Measurements from ENCODE around the gene APOL1.
"Not testable (repeated sequence)": the region's sequence is repeated elsewhere in the genome, so short reads cannot be mapped to it uniquely, and the experiment has no call there.

The APOL1 gene

DNA sequence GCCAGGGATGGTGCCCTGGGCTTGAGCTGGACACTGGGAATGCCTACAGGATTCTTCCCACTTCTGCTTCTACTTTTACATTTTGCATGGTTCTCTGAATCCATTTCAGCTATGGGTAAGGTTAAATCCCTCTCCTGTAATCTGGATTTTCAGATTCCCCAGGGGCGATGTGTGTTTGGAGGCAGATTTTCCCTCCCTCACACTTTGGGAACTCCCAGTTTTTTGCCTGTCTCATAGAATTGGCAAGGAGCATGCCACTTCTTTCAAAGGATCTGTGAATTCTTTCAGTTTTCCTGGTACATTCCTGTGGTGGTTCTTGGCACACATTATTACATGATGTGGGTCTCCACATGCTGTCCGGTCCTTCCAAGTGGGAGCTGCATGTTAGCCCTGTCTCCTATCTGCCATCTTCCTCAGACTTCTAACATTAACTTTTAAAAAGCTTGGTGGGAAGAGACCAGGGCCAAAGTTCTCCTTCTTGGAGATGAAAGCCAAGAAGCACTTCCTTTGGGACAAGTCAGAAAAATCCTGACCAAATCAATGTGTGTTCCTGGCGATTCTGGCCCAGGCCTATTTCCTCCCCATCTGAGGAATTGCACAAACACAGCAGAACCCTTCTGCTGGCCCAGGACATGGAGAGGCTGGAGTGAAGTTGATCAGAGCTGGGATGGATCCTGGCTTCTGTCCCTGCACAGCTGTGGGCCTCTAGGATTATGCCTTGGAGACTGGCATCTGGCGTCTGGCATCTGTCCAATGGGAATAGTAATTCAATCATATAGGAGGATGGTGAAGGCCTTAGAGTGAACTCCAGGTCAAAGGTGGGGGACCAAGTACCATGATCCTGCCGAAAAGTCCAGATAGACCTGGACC, 8.2 kb upstream of the APOL1 start:
- no peak overlapping the region for H3K4me3 ChIP-seq (ENCODE audit: low read depth, low read length)

DNA sequence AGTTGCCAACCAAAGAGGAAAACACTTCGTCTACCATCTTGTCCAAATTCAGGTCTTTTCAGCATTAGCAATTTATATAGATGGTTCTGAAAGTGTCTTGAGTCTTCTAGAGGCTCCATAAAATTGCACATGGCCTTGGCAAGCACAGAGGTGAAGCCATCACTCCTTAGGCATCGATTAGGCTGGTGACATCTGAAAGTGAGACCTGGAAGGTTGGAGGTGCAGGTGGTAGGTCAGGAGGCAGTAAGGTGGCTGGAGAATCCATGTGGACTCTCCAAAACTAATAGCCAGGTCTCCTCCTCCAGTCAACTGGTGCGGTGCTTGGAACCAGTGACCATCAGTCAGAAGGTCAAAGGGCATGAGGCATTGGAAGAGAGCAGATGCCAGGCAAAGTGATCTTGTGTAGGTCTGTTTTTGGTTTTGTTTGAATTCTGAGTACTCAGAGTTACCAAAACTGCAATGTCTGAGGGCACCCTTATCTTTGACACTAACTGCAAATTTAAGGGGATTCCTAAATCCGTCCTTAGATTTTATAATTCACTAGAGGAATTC, 7.1 kb upstream of the APOL1 start:
- H3K4me3 ChIP-seq (ENCODE audit: low read depth, low read length): no peak overlapping the region

DNA sequence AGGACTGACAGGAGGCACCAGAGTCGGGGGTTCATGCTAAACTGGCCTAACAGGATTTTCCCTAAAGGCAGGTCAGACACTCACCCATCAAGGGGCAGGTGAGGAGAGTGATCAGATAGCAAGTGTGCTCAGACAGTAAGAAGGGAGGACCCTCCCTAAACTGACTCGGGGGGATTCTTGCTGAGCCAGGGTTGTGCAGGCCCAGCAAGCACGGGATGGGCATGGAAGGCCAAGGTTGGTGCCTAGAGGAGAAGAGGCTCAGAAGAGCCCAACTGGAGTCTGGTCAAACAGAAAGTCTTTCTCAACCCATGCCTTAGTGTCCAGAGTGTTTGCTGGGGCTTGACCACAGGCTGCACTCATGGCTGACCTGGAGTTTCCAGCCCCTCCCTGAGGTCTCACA, 6.2 kb upstream of the APOL1 start:
- no peak overlapping the region for H3K4me3 ChIP-seq (ENCODE audit: low read depth, low read length)

DNA sequence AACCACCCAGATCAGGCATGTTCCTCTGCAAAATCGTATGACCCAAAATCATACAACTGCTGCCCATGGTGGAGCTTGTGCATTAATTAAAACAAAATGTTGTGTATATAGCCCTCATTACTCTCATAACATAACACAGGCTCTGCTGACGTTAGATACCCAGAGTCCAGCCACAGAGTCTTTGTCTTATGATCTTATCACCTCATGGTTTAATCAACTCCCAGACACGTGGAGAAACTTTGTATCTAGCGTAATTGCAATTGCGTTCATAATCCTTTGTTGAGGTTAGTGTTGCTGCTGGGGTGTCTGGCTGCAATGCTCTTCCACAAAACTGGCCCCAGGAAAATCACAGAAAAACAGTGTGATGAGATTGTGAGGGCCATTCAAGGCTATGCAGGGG, 5.0 kb upstream of the APOL1 start:
- no peak overlapping the region for H3K4me3 ChIP-seq (ENCODE audit: low read depth, low read length)

DNA sequence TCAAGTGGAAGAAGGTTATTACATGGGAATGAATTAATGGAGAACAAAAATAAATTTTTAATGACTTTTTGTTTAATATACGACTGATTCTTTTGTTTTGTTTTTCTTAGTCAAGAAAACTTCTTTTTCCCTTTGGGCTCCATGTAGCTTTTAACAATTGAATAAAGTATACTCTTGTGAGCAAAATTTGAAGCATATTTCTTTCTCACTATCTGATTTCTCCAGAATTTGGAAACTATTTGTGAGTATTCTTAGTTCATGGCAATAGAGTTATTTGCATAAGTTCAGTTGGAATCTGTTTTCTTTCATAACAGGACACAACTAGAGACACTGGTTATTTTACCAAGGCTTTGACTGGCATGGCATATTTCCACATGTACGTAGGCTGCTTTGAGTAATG, 3.8 kb upstream of the APOL1 start:
- no peak overlapping the region for H3K4me3 ChIP-seq (ENCODE audit: low read depth, low read length)

DNA sequence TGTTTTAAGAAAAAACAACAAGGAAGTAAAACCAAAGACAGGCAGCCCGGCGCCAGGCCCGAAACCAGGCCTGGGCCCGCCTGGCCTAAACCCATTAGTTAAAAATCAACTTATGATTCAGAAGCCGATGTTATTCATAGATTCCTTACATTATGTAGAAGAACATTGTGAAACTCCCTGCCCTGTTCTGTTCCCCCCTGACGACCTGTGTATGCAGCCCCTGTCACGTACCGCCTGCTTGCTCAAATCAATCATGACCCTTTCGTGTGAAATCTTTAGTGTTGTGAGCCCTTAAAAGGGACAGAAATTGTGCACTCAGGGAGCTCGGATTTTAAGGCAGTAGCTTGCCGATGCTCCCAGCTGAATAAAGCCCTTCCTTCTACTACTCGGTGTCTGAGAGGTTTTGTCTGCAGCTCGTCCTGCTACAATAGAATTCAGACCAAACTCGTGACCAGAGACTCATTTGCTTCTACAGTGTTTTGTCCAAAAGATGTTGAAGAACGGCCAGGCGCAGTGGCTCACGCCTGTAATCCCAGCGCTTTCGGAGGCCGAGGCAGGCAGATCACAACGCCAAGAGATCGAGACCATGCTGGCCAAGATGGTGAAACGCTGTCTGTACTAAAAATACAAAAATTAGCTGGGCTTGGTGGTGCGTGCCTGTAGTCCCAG, 2.5 kb upstream of the APOL1 start:
- not testable (repeated sequence) for H3K4me3 ChIP-seq (ENCODE audit: low read depth, low read length)

DNA sequence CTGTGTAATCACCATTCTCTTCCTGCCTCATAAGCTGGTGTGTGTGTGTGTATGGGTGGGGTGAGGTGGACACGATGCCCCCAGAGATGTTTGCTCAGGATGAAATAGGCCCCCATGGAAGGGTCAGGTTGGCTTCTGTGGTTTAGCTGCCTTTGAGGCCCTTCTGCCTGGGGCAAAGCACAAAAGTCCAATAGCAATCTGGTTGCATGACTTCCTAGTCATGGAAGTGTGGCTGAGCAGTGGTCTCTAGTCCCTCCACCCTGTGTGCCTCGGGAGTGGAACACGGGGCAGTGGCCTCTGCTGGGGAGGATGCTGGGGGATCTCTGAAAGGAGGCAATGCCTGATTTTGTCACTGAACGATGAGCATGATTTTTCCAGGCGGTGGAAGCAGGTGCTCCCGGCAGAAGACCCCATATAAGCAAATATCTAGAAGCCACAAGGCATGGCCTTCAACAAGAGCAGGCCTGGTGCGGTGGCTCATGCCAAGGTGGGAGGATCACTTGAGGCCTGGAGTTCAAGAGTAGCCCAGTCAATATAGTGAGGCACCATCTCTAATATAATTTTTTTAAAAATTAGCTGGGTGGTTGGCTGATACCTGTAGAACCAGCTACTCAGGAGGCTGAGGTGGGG, 839 bp upstream of the APOL1 start:
- not testable (repeated sequence) for H3K4me3 ChIP-seq (ENCODE audit: low read depth, low read length)

DNA sequence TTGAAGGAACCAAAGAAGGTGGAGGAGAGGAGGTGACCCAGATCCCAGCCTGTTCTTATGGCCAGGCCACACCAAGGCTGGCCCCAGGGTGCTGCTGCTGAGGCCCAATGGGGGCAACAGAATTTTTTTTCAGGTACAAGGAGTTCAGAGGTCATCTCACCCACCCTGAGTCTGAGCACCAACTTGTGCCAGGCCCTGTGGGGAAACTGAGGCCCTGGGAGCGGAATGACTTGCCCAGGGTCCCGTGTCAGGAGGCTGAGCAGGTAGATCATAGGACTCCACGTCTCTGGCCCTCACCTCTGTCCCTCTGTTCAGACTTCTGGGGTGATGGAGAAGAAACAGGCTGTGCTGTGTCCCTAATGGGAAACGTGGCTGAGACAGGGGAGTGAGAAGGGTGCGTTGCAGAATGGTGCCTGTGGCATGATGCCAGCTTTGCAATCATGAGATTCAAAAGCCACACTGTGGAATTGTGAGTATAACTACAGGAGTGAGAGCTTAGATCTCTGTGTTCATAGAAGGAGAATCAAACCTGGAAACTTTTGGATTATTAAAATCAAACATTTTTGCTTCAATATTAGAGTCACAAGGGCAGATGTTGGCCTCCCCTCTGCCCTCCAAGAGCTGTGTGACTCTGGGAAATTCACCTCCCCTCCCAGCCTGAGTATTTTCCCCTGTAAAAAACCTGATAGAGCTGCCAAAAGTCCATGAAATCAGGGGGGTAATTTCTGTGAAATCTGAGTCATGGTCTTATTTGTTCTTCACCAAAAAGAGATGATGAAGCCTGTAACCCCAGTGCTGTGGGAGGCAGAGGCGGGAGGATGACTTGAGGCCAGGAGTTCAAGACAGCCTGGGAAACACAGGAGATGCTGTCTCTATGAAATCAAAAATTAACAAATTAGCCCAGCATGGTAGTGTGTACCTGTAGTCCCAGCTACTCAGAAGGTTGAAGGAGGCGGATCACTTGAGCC, 874 bp downstream of the APOL1 start:
- no peak overlapping the region for H3K4me3 ChIP-seq (ENCODE audit: low read depth, low read length)

DNA sequence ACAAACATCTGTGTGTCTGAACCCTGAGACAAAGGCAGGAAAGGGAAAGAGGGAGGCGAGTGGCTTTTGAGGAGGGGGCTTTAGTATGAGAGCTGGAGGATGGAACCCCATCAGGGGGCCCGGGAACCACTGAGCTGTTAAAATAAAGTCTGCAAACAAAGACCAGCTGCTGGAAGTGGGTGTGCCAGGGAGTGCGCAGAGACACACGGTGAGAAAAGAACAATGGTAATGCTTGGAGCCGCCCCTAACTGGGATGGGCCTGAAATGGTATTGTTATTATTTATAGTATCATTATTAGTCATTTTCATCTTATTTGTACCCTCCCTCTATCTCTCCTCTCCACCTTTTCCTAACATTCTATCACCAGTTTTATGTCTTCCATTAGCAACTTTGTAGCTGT, 2.6 kb downstream of the APOL1 start:
- H3K4me3 ChIP-seq (ENCODE audit: low read depth, low read length): not testable (repeated sequence)

DNA sequence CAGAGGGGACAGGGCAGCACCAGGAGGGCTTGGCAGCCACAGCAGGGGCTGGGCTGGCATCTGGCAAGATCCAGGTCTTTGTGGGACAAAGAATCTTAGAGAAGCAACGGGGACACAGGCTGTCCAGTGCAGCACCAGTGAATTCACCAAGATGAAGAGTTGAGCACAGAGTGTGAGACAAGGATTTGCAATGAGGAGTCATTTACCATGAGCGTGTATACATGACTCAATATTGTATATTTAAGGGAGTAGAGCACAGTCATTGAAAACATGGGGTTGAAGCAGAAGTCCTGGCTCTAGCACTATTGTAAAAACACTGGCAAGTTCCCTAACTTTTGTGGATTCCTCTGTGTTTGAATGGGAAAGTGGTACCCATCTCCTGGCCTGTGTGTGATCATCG, 3.5 kb downstream of the APOL1 start:
- H3K4me3 ChIP-seq (ENCODE audit: low read depth, low read length): no peak overlapping the region

DNA sequence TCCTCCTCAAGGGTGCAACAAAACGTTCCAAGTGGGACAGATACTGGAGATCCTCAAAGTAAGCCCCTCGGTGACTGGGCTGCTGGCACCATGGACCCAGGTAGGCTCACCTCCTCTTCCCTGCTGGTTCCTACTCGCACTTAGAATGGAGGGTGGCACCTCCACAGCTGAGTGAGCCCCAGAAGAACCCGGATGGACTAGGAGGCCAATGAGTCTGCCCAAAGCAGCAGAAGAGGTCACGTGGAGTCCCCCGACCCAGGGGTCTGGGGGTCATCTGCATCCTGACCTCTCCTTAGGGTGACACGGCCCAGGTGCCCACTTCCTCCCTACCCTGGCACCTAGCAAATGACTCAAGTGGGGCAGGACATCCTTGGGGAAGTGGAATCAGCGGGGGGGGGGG, 4.4 kb downstream of the APOL1 start:
- H3K4me3 ChIP-seq (ENCODE audit: low read depth, low read length): no peak overlapping the region

DNA sequence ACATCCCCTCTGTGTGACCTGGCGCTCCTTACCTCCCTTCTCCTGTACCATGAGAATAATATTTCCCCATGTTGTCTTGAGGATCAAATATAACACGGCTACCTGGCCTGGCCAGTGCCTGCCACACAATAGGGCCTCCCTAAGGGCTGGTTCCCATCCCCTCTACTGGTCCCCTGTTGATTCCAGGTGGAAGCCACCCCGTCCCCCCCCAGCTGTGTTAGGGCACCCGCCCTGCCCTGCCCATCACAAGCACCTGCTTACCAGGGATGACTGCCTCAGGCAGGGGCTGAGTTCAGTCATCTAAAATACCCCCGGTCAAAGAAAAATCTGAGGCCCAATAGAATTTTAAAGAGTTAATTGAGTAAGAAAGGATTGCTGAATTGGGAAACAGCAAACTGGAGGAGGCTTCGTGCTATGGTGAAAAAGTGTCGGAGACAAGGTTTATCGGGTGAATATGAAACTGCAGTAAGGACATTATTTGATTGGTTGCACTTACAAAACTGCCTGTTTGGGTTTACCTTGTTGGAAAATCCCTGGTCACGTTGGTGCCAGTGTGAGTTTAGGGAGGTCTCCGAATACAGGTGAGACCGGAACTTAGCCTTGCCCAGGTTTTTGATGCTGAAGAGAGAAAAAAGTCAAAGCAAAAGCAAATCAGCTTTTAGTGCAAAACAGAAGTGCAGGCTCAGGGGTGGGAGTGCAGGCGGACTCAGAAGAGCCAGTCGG, 5.2 kb downstream of the APOL1 start:
- H3K4me3 ChIP-seq (ENCODE audit: low read depth, low read length): no peak overlapping the region

DNA sequence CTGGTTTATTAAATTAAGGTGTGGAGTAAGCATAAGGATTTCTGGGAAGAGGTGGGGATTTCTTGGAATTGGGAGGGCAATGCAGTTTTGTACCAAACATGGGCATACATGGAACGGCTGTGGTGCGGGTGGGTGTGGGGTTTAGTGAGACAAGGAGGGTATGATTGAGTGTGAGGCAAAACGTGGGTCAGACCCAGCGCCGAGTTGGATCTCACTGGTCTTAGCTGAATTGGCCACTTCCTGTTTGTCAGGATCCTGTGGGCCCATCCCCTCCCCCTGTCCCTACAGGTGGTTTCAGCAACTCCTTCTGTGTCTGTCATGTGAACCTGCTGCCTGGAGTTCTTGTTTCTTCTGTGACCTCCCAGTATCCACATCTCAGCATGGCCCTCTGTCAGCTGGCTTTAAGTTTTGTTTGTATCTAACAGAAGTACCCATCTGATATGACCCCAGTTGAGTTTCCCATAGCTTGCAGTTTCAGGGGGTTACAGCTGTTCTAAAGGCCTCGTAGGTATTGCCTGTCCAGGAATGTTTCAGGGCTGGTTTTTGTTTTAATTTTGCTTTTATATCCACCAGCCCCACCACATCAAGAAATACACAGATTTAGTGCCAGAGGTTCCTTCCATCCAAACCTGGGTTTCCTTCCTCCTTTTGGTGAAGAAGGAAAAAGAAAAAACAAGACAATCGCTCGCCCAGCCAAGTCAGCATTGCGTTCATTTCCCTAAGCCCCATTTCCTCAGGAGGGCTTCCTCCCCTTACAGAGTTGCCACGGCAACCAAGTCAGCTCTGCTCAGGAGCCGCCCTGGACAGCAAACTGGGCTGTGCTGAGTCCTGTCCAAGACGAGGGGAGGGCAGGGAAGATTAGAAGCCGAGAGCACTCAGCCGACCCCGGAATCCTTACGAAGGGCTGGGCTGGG, 6.0 kb downstream of the APOL1 start:
- H3K4me3 ChIP-seq (ENCODE audit: low read depth, low read length): no peak overlapping the region

DNA sequence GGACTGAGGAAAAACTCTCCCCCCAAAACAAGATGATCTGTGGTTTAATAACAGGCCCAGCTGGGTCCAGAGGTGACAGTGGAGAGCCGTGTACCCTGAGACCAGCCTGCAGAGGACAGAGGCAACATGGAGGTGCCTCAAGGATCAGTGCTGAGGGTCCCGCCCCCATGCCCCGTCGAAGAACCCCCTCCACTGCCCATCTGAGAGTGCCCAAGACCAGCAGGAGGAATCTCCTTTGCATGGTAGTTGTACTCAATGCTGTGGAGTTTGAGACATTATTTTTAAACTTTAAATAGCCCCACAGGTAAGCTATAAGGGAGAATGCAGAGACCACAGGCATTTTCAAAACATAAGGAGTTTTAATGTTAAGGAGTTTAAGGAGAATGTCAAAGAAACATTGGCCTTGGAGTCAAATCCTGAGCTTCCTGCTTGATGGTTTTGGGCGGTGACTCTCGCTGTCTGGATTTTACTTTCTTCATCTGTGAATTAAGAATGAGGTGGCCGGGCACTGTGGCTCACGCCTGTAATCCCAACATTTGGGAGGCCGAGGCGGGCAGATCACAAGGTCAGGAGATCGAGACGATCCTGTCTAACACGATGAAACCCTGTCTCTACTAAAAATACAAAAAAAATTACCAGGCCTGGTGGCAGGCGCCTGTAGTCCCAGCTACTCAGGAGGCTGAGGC, 6.8 kb downstream of the APOL1 start:
- H3K4me3 ChIP-seq (ENCODE audit: low read depth, low read length): no peak overlapping the region

DNA sequence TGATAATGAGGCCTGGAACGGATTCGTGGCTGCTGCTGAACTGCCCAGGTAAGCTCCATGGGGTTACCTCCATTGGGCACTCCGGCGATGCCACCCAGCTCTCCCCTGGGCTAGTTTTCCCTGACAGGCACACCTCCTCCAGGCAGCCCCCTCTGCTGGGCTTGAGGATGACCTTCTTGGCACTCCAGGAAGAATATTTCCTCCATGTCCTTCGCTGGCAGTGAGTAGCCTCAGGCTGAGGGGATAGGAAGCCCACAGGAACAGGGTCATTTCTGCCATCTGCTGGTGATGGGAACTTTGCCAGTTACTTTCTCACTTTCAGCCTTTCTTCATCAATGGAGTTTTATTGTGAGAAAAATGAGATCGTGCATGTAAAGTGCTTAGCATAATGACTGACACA, 8.7 kb downstream of the APOL1 start:
- not testable (repeated sequence) for H3K4me3 ChIP-seq (ENCODE audit: low read depth, low read length)

DNA sequence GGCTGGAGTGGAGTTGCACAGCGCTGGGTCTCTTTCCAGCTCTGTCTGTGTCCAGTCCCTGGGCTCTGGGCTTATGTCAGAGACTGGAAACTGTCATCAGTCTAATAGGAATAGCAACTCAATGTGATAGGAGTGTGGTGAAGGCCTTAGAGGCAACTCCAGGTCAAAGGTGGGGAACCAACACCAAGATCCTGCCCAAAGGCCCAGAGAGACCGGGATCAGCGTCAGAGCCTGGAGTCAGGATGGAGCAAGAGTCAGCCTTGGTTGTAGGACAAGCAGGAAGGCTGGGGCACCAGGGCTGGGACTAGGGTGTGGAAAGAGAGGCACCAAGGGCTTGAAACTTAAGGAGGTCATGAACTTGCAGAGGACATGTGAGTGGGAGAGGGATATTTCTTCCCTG, 9.4 kb downstream of the APOL1 start:
- not testable (repeated sequence) for H3K4me3 ChIP-seq (ENCODE audit: low read depth, low read length)

DNA sequence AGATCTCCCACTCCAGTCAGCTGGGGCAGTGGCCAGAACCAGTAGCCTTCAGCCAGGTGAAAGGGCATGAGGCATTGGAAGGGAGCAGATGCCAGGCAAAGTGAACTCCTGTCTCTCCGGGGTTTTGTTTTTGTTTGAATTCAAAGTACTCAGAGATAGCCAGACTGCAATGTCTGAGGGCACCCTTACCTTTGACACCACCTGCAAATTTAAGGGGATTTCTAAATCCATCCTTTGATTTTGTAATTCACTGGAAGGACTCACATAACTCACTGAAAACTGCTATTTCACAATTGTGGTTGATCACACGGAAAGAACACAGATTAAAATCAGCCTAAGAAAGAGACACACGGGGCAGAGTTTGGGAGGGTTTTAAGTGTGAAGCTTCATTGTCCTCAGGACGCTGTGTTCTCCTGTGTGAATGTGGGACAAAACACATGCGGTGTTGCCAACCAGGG, 10.3 kb downstream of the APOL1 start:
- H3K4me3 ChIP-seq (ENCODE audit: low read depth, low read length): not testable (repeated sequence)
